Renal pelvis (tissue), 4 donors: Measurements from ENCODE around the gene RAB40A. TPM values are rescaled to one million over a fixed set of nuclear protein-coding genes. Genes with fewer than 3 reads are reported as not detected.
"Not testable (repeated sequence)": the region's sequence is repeated elsewhere in the genome, so short reads cannot be mapped to it uniquely, and the experiment has no call there.

Experiments used
- DNase-seq: peaks from one replicate; pipeline ENCODE4 v3.0.0-alpha.2; 2013
- polyA plus RNA-seq, 3 donors: library from polyadenylated mRNA; unstranded; fragments of 120-200 nt; gene quantifications; one replicate each; pipeline ENCODE4 v1.2.1, GENCODE V29; 2013; ENCODE audit not compliant: insufficient read length in 3 of 3

The RAB40A gene
- polyA plus RNA-seq, 3 donors, result 2.4 to 4.8 (median 4.3) TPM

DNA sequence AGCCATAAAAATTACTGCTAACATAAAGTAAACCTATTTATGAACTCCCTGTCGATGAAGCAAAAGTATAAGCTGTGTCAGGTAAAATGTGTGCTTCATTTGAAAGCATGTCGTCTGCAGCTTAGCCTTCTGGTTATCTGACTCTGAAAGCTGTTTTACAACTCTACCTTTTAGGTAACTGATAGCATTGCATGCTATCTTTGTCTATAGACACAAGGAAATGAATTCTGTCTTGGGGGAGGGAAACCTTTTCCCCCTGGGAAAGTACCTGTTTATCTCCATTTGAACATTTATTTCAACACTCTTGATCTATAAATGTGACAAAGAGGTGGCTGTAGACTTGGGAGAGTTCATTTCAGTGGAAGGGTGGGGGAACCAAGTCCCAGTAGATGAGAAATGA is 51.4 kb downstream of the RAB40A start:
- DNase-seq, result no peak

DNA sequence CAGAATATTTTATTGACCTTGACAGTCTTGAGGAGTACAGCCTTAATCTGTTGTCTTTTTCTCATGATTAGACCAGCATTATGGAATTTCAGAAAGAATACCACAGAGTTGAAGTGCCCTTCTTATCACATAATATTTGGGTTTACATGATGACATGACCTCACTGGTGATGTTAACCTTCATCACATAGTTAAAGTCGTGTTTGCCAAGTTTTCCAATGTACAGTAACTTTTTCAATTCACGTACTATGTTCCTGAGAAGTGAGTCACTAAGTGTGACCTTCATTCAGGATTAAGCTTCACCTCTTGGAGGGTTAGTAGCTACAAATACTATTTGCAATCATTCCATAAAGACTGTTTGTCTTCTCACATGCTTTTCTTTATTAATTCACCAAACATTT is 52.1 kb downstream of the RAB40A start:
- DNase-seq, result no peak

DNA sequence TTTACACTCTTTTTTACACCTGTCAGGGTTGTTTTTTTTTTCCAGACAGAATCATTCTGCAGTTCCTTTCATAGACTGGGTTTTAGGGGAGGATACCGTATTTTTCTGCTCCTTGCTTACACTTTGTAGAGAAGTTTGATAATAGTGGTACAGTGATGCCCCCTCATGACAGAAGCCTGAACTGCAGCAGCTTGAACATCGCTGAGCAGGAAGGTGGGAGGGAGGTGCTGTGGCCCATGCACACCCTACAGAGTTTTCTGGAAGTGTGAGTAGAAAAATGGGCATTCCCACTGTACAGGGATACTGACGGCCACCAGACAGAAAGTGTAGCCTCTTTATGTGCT is 54.5 kb downstream of the RAB40A start:
- DNase-seq, result peak; percentile 74

DNA sequence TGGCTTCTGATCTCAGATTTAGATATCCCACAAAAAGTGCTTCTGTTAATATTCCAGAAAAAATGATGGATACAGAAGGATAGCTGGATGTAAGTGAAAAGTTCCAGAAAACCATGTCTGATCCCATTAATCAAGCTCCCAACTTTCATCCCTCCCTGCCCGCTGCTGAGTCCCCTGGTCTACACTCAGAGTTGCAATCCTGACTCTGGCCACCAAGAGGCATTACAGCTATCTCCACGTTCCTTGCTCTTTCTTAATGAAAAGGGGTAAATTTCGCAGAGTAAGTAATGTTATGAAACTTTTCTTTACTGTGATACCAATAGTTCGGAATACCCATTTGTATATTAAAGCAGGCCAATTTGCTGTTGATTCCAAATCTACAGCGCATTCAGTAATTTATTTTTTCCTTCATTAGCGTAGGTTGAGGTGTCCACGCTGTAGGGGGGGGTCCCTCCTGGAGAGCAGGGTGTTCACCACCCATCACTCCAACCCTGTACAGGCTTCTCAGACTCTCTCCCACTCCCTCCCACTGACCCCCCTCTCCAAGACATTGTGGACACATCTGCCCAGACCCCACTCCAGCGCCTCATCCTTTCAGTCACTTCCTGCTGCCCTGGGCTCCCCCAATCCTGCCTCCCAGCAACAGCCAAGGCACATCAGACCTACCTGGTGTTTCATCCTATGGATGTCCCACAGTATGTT is 55.1 kb downstream of the RAB40A start:
- no peak for DNase-seq

- DNase-seq, result no peak
Observed at GRCh38 chrX:103461156-103461555, 58.1 kb downstream of the RAB40A start.

GRCh38 chrX:103460001-103460755 is 59.1 kb downstream of the RAB40A start:
- not testable (repeated sequence) for DNase-seq

- no peak for DNase-seq
Observed at GRCh38 chrX:103453655-103454054, 65.6 kb downstream of the RAB40A start.

Other genes starting within 250 kb of the RAB40A start
- 10 to 100 TPM; 11.1 to 16.2 (median 12.6) TPM for gene TCEAL5, start 242.7 kb downstream of the RAB40A start, polyA plus RNA-seq
- gene BEX2, start 208.5 kb downstream of the RAB40A start, polyA plus RNA-seq, result 10 to 100 TPM; 73.8 to 86.6 (median 84.4) TPM
- 10 to 100 TPM; 30.7 to 39.3 (median 30.7) TPM for gene TCEAL7, start 189.2 kb downstream of the RAB40A start, polyA plus RNA-seq
- 100 to 1,000 TPM; 176 to 206 (median 191) TPM for gene TCEAL9, start 163.0 kb downstream of the RAB40A start, polyA plus RNA-seq
- gene BEX3, start 143.0 kb downstream of the RAB40A start, polyA plus RNA-seq, result 100 to 1,000 TPM; 495 to 593 (median 513) TPM
- 100 to 1,000 TPM; 146 to 187 (median 170) TPM for gene TCEAL4, start 66.0 kb upstream of the RAB40A start, polyA plus RNA-seq
- 10 to 100 TPM; 31.7 to 39.0 (median 35.2) TPM for gene TCEAL3, start 88.5 kb upstream of the RAB40A start, polyA plus RNA-seq
- gene TCEAL1, start 109.5 kb upstream of the RAB40A start, polyA plus RNA-seq, result 10 to 100 TPM; 25.4 to 32.3 (median 27.6) TPM
- gene MORF4L2, start 167.2 kb upstream of the RAB40A start, polyA plus RNA-seq, result 100 to 1,000 TPM; 292 to 311 (median 308) TPM
- 1 to 10 TPM; 1.4 to 1.6 (median 1.5) TPM for gene TMEM31, start 191.4 kb upstream of the RAB40A start, polyA plus RNA-seq